HCT116 (cell line): ENCODE measurements around the gene ZNF581. TPM values are rescaled to one million over a fixed set of nuclear protein-coding genes. Genes with fewer than 3 reads are reported as not detected.

ENCODE experiments used
- ATAC-seq: fragments of 200-7000 bp; cut with Tn5 transposase; 2 replicates; pipeline ENCODE4 v1.9.1; 2020; ENCODE audit warnings: mild to moderate bottlenecking, moderate library complexity
- BruUV-seq: library from RNA; stranded (reverse); fragments of 400-500 nt; replicated peaks from 2 replicates; lab custom pipeline; 2021; lab: Mats Ljungman, UMichigan
- CTCF ChIA-PET: fragments of 300-600 bp; sonication (Branson Sonifier 250); formaldehyde crosslinking; loops from one replicate; lab custom pipeline; 2021; ENCODE audit warnings: antibody characterized with exemption; lab: Charles Lee
- POLR2A ChIA-PET: fragments of 300-600, 350-600 bp; sonication (Branson Sonifier 250); formaldehyde crosslinking; loops from one replicate; lab custom pipeline; 2021; ENCODE audit warnings: antibody characterized with exemption; lab: Charles Lee
- RAD21 ChIA-PET, 2 experiments: fragments of 300-600 bp; sonication (Branson Sonifier 250); formaldehyde crosslinking; loops; one replicate each; lab custom pipeline; 2023; ENCODE audit warnings: low total read pairs in 2 of 2; ENCODE audit not compliant: uncharacterized antibody in 2 of 2, unreplicated experiment in 2 of 2, low non-redundant PET in 1 of 2; lab: Charles Lee
- DNase-seq: peaks from one replicate; pipeline ENCODE4 v3.0.0-alpha.2; 2010; ENCODE audit warnings: low read depth, low spot score
- H2AFZ ChIP-seq: fragments of 200-600 bp; shearing (Covaris generic), sonication (generic); 2 replicates; pipeline ENCODE4 v1.6.1; 2017; ENCODE audit warnings: low read depth, mixed run types, mixed read lengths, antibody characterized with exemption, low read length; ENCODE audit not compliant: poor library complexity, severe bottlenecking
- H3K27ac ChIP-seq: 2 replicates; pipeline ENCODE4 v1.5.1; 2012; ENCODE audit warnings: low read depth, low read length
- H3K27me3 ChIP-seq: fragments of 200-600 bp; sonication (generic); 2 replicates; pipeline ENCODE4 v1.6.1; 2016; ENCODE audit warnings: mixed run types, low read length, mixed read lengths; ENCODE audit not compliant: insufficient read depth
- H3K36me3 ChIP-seq, 2 experiments: fragments of 200-500 bp in 1 of 2; fragments of 200-600 bp in 1 of 2; sonication (Bioruptor generic) in 1 of 2; sonication (generic) in 1 of 2; 2 replicates each; pipeline versions ENCODE4 v1.5.1 to v1.6.1; 2014 to 2016; ENCODE audit warnings: low read length in 2 of 2, inconsistent platforms in 1 of 2, mixed read lengths in 1 of 2, mixed run types in 1 of 2; ENCODE audit not compliant: insufficient read depth in 2 of 2, control insufficient read depth in 1 of 2
- H3K4me1 ChIP-seq, 2 experiments: fragments of 200-600 bp in 1 of 2; sonication (generic) in 1 of 2; 2 replicates each; pipeline versions ENCODE4 v1.5.1 to v1.6.1; 2012 to 2017; ENCODE audit warnings: low read length in 2 of 2, inconsistent platforms in 1 of 2, mild to moderate bottlenecking in 1 of 2, mixed read lengths in 1 of 2, mixed run types in 1 of 2, moderate library complexity in 1 of 2; ENCODE audit not compliant: insufficient read depth in 2 of 2, control insufficient read depth in 1 of 2
- H3K4me2 ChIP-seq: fragments of 200-600 bp; sonication (generic); 2 replicates; pipeline ENCODE4 v1.6.1; 2017; ENCODE audit warnings: mixed run types, low read length, mixed read lengths
- H3K4me3 ChIP-seq, 2 experiments: fragments of 200-600 bp in 1 of 2; sonication (generic) in 1 of 2; replicated peaks in 1 of 2; 2 replicates each; pipeline ENCODE4 v1.5.1; 2011 to 2016; ENCODE audit warnings: low read length in 2 of 2, control low read depth in 1 of 2, low read depth in 1 of 2, mild to moderate bottlenecking in 1 of 2, mixed read lengths in 1 of 2, mixed run types in 1 of 2
- H3K79me2 ChIP-seq: fragments of 200-600 bp; sonication (generic); 2 replicates; pipeline ENCODE4 v1.6.1; 2017; ENCODE audit warnings: mild to moderate bottlenecking, mixed run types, low read length, moderate library complexity, mixed read lengths; ENCODE audit not compliant: insufficient read depth
- H3K9ac ChIP-seq: fragments of 200-600 bp; sonication (generic); 2 replicates; pipeline ENCODE4 v1.6.1; 2016; ENCODE audit warnings: low read length, mixed read lengths
- H3K9me2 ChIP-seq: fragments of 200-600 bp; sonication (generic), shearing (Covaris generic); 2 replicates; pipeline ENCODE4 v1.6.1; 2017; ENCODE audit warnings: mixed run types, mild to moderate bottlenecking, moderate library complexity; ENCODE audit not compliant: insufficient read depth
- H3K9me3 ChIP-seq, 2 experiments: fragments of 200-500 bp in 1 of 2; fragments of 200-600 bp in 1 of 2; sonication (Bioruptor generic) in 1 of 2; sonication (generic) in 1 of 2; 2 replicates each; pipeline ENCODE4 v1.6.1; 2014 to 2017; ENCODE audit warnings: low read length in 2 of 2, mixed read lengths in 2 of 2, inconsistent platforms in 1 of 2, low read depth in 1 of 2, mild to moderate bottlenecking in 1 of 2, mixed run types in 1 of 2, moderate library complexity in 1 of 2; ENCODE audit not compliant: control insufficient read depth in 1 of 2, insufficient read depth in 1 of 2
- H4K20me1 ChIP-seq: fragments of 200-600 bp; sonication (generic), shearing (Covaris generic); 2 replicates; pipeline ENCODE4 v1.6.1; 2017; ENCODE audit warnings: mixed run types, mild to moderate bottlenecking, moderate library complexity; ENCODE audit not compliant: insufficient read depth
- ELF1 ChIP-seq: IDR thresholded peaks from 2 replicates; pipeline ENCODE4 v1.6.1; 2012; ENCODE audit warnings: low read depth, borderline replicate concordance
- POLR2AphosphoS5 ChIP-seq: IDR thresholded peaks from 2 replicates; pipeline ENCODE4 v1.6.1; 2011; ENCODE audit warnings: mild to moderate bottlenecking, low read depth, low read length, moderate library complexity
- SRF ChIP-seq: IDR thresholded peaks from 2 replicates; pipeline ENCODE4 v1.6.1; 2012; ENCODE audit warnings: low read depth
- ZFX ChIP-seq: fragments of 450-650 bp; IDR thresholded peaks from 2 replicates; pipeline ENCODE4 v1.6.1; 2017
- intact Hi-C: fragments of 100-400 bp; cut with micrococcal nuclease; formaldehyde crosslinking; loops from 2 replicates; pipeline ENCODE4 v1.10.0; 2022
- total RNA-seq: library from RNA; stranded (reverse); gene quantifications from one replicate; pipeline ENCODE4 v1.2.1, GENCODE V29; 2021; ENCODE audit not compliant: unreplicated experiment
- TF ChIP-seq, protein P1 (sequence below): IDR thresholded peaks from 2 replicates; pipeline ENCODE4 v1.6.1; 2012; ENCODE audit warnings: low read depth
- TF ChIP-seq, protein P2 (sequence below): IDR thresholded peaks from 2 replicates; pipeline ENCODE4 v1.6.1; 2011; ENCODE audit warnings: mild to moderate bottlenecking, low read length, moderate library complexity; ENCODE audit not compliant: insufficient replicate concordance; ENCODE audit errors: extremely low read depth

Gene ZNF581
- total RNA-seq, 1 experiment from 2014 or later, result 44.4 TPM

DNA sequence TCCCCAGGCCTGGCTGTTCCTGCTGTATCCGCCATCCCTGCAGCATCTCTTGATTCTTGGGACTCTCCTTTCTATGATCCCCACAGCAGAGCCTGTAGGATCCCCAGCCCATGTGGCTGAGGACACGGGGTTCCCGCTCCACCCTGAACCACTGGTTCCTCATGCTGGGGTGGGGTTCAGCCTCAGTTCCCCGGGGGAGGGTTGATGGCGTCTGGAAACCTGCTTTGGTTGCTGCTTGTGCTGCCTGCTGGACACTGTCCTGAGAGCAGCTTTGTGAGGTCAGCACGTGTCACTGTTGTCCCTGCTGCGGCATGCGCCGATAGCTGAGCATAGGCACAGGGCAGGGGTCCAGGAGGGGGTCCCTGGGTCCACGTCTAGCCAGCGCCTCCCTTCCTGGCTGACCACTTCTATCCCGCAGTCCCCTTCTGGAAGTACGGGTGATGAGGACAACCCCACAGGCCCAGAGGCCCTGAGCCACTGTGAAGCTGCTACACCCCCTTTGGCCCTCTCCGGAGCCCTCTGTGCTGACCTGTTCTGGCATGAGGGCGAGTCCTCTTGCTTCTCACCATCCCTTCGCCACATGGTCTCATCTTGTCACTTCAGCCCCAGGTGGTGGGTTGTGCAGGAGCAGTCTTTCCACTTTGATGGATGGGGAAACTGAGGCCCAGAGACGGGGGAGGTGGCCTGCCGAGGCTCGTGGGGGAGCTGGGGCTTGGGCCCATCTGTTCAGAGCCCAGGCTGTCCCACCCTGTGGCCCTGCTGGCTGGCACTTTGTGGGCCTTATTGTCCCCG, 37.1 kb downstream of the ZNF581 start:
- Histone ChIP-seq H3K79me2 (peaks cover 93% of the 10 kb centered on the region), H3K4me3 (no peak overlapping the region), H3K27me3 (no peaks in the 10 kb centered on the region), H2AFZ (no peak overlapping the region)
- ChIA-PET CTCF (no interaction called here), RAD21 (no interaction called here)
- no TSS peak for BruUV-seq
- no peak for ATAC-seq
- no peak for TF ChIP-seq ELF1
- TF ChIP-seq, protein P1, sequence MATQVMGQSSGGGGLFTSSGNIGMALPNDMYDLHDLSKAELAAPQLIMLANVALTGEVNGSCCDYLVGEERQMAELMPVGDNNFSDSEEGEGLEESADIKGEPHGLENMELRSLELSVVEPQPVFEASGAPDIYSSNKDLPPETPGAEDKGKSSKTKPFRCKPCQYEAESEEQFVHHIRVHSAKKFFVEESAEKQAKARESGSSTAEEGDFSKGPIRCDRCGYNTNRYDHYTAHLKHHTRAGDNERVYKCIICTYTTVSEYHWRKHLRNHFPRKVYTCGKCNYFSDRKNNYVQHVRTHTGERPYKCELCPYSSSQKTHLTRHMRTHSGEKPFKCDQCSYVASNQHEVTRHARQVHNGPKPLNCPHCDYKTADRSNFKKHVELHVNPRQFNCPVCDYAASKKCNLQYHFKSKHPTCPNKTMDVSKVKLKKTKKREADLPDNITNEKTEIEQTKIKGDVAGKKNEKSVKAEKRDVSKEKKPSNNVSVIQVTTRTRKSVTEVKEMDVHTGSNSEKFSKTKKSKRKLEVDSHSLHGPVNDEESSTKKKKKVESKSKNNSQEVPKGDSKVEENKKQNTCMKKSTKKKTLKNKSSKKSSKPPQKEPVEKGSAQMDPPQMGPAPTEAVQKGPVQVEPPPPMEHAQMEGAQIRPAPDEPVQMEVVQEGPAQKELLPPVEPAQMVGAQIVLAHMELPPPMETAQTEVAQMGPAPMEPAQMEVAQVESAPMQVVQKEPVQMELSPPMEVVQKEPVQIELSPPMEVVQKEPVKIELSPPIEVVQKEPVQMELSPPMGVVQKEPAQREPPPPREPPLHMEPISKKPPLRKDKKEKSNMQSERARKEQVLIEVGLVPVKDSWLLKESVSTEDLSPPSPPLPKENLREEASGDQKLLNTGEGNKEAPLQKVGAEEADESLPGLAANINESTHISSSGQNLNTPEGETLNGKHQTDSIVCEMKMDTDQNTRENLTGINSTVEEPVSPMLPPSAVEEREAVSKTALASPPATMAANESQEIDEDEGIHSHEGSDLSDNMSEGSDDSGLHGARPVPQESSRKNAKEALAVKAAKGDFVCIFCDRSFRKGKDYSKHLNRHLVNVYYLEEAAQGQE, result no peak
- TF ChIP-seq, protein P2, sequence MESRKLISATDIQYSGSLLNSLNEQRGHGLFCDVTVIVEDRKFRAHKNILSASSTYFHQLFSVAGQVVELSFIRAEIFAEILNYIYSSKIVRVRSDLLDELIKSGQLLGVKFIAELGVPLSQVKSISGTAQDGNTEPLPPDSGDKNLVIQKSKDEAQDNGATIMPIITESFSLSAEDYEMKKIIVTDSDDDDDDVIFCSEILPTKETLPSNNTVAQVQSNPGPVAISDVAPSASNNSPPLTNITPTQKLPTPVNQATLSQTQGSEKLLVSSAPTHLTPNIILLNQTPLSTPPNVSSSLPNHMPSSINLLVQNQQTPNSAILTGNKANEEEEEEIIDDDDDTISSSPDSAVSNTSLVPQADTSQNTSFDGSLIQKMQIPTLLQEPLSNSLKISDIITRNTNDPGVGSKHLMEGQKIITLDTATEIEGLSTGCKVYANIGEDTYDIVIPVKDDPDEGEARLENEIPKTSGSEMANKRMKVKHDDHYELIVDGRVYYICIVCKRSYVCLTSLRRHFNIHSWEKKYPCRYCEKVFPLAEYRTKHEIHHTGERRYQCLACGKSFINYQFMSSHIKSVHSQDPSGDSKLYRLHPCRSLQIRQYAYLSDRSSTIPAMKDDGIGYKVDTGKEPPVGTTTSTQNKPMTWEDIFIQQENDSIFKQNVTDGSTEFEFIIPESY, result no peak
- TF ChIP-seq POLR2AphosphoS5, result no peak
- TF ChIP-seq ZFX, result no peak
- TF ChIP-seq SRF, result no peak
- TF ChIP-seq, all 23 proteins: peak for 0
- Histone ChIP-seq H3K27ac (no peak overlapping the region), H3K9me2 (no peaks in the 10 kb centered on the region), H3K4me2 (no peak overlapping the region), H3K9me3 (no peaks in the 10 kb centered on the region), H3K4me1 (peaks cover 9 to 24% of the 10 kb centered on the region in 2 experiments), H4K20me1 (no peaks in the 10 kb centered on the region), H3K9ac (no peak overlapping the region), H3K36me3 (peaks cover 20 to 35% of the 10 kb centered on the region in 2 experiments; a peak in 3 of 4 replicates)
- POLR2A ChIA-PET, result no interaction called here
- intact Hi-C loops, result no loop called here
- DNase-seq, result no peak
